HCT116 (cell line): ENCODE data around the gene TATDN2. TPM values are rescaled to one million over a fixed set of nuclear protein-coding genes. Genes with fewer than 3 reads are reported as not detected.

Experiments
- ATAC-seq: fragments of 200-7000 bp; cut with Tn5 transposase; 2 replicates; pipeline ENCODE4 v1.9.1; 2020; ENCODE audit warnings: mild to moderate bottlenecking, moderate library complexity
- BruUV-seq: library from RNA; stranded (reverse); fragments of 400-500 nt; replicated peaks from 2 replicates; lab custom pipeline; 2021; lab: Mats Ljungman, UMichigan
- CTCF ChIA-PET: fragments of 300-600 bp; sonication (Branson Sonifier 250); formaldehyde crosslinking; loops from one replicate; lab custom pipeline; 2021; ENCODE audit warnings: antibody characterized with exemption; lab: Charles Lee
- POLR2A ChIA-PET: fragments of 300-600, 350-600 bp; sonication (Branson Sonifier 250); formaldehyde crosslinking; loops from one replicate; lab custom pipeline; 2021; ENCODE audit warnings: antibody characterized with exemption; lab: Charles Lee
- RAD21 ChIA-PET, 2 experiments: fragments of 300-600 bp; sonication (Branson Sonifier 250); formaldehyde crosslinking; loops; one replicate each; lab custom pipeline; 2023; ENCODE audit warnings: low total read pairs in 2 of 2; ENCODE audit not compliant: uncharacterized antibody in 2 of 2, unreplicated experiment in 2 of 2, low non-redundant PET in 1 of 2; lab: Charles Lee
- DNase-seq: peaks from one replicate; pipeline ENCODE4 v3.0.0-alpha.2; 2010; ENCODE audit warnings: low read depth, low spot score
- H2AFZ ChIP-seq: fragments of 200-600 bp; shearing (Covaris generic), sonication (generic); 2 replicates; pipeline ENCODE4 v1.6.1; 2017; ENCODE audit warnings: low read depth, mixed run types, mixed read lengths, antibody characterized with exemption, low read length; ENCODE audit not compliant: poor library complexity, severe bottlenecking
- H3K27ac ChIP-seq: 2 replicates; pipeline ENCODE4 v1.5.1; 2012; ENCODE audit warnings: low read depth, low read length
- H3K27me3 ChIP-seq: fragments of 200-600 bp; sonication (generic); 2 replicates; pipeline ENCODE4 v1.6.1; 2016; ENCODE audit warnings: mixed run types, low read length, mixed read lengths; ENCODE audit not compliant: insufficient read depth
- H3K36me3 ChIP-seq, 2 experiments: fragments of 200-500 bp in 1 of 2; fragments of 200-600 bp in 1 of 2; sonication (Bioruptor generic) in 1 of 2; sonication (generic) in 1 of 2; 2 replicates each; pipeline versions ENCODE4 v1.5.1 to v1.6.1; 2014 to 2016; ENCODE audit warnings: low read length in 2 of 2, inconsistent platforms in 1 of 2, mixed read lengths in 1 of 2, mixed run types in 1 of 2; ENCODE audit not compliant: insufficient read depth in 2 of 2, control insufficient read depth in 1 of 2
- H3K4me1 ChIP-seq, 2 experiments: fragments of 200-600 bp in 1 of 2; sonication (generic) in 1 of 2; 2 replicates each; pipeline versions ENCODE4 v1.5.1 to v1.6.1; 2012 to 2017; ENCODE audit warnings: low read length in 2 of 2, inconsistent platforms in 1 of 2, mild to moderate bottlenecking in 1 of 2, mixed read lengths in 1 of 2, mixed run types in 1 of 2, moderate library complexity in 1 of 2; ENCODE audit not compliant: insufficient read depth in 2 of 2, control insufficient read depth in 1 of 2
- H3K4me2 ChIP-seq: fragments of 200-600 bp; sonication (generic); 2 replicates; pipeline ENCODE4 v1.6.1; 2017; ENCODE audit warnings: mixed run types, low read length, mixed read lengths
- H3K4me3 ChIP-seq, 2 experiments: fragments of 200-600 bp in 1 of 2; sonication (generic) in 1 of 2; replicated peaks in 1 of 2; 2 replicates each; pipeline ENCODE4 v1.5.1; 2011 to 2016; ENCODE audit warnings: low read length in 2 of 2, control low read depth in 1 of 2, low read depth in 1 of 2, mild to moderate bottlenecking in 1 of 2, mixed read lengths in 1 of 2, mixed run types in 1 of 2
- H3K79me2 ChIP-seq: fragments of 200-600 bp; sonication (generic); 2 replicates; pipeline ENCODE4 v1.6.1; 2017; ENCODE audit warnings: mild to moderate bottlenecking, mixed run types, low read length, moderate library complexity, mixed read lengths; ENCODE audit not compliant: insufficient read depth
- H3K9ac ChIP-seq: fragments of 200-600 bp; sonication (generic); 2 replicates; pipeline ENCODE4 v1.6.1; 2016; ENCODE audit warnings: low read length, mixed read lengths
- H3K9me2 ChIP-seq: fragments of 200-600 bp; sonication (generic), shearing (Covaris generic); 2 replicates; pipeline ENCODE4 v1.6.1; 2017; ENCODE audit warnings: mixed run types, mild to moderate bottlenecking, moderate library complexity; ENCODE audit not compliant: insufficient read depth
- H3K9me3 ChIP-seq, 2 experiments: fragments of 200-500 bp in 1 of 2; fragments of 200-600 bp in 1 of 2; sonication (Bioruptor generic) in 1 of 2; sonication (generic) in 1 of 2; 2 replicates each; pipeline ENCODE4 v1.6.1; 2014 to 2017; ENCODE audit warnings: low read length in 2 of 2, mixed read lengths in 2 of 2, inconsistent platforms in 1 of 2, low read depth in 1 of 2, mild to moderate bottlenecking in 1 of 2, mixed run types in 1 of 2, moderate library complexity in 1 of 2; ENCODE audit not compliant: control insufficient read depth in 1 of 2, insufficient read depth in 1 of 2
- H4K20me1 ChIP-seq: fragments of 200-600 bp; sonication (generic), shearing (Covaris generic); 2 replicates; pipeline ENCODE4 v1.6.1; 2017; ENCODE audit warnings: mixed run types, mild to moderate bottlenecking, moderate library complexity; ENCODE audit not compliant: insufficient read depth
- ATF3 ChIP-seq: IDR thresholded peaks from 2 replicates; pipeline ENCODE4 v1.6.1; 2012
- CEBPB ChIP-seq: IDR thresholded peaks from 2 replicates; pipeline ENCODE4 v1.6.1; 2012; ENCODE audit warnings: low read depth
- ELF1 ChIP-seq: IDR thresholded peaks from 2 replicates; pipeline ENCODE4 v1.6.1; 2012; ENCODE audit warnings: low read depth, borderline replicate concordance
- EZH2 ChIP-seq: fragments of 200-600 bp; sonication (generic); IDR thresholded peaks from 2 replicates; pipeline ENCODE4 v1.6.1; 2017; ENCODE audit warnings: antibody characterized with exemption, mixed run types
- EZH2phosphoT487 ChIP-seq: fragments of 200-600 bp; IDR thresholded peaks from 2 replicates; pipeline ENCODE4 v1.6.1; 2018; ENCODE audit warnings: antibody characterized with exemption, borderline replicate concordance
- FOSL1 ChIP-seq: IDR thresholded peaks from 2 replicates; pipeline ENCODE4 v1.6.1; 2012; ENCODE audit warnings: low read depth
- JUND ChIP-seq: IDR thresholded peaks from 2 replicates; pipeline ENCODE4 v1.6.1; 2012
- POLR2AphosphoS5 ChIP-seq: IDR thresholded peaks from 2 replicates; pipeline ENCODE4 v1.6.1; 2011; ENCODE audit warnings: mild to moderate bottlenecking, low read depth, low read length, moderate library complexity
- SIN3A ChIP-seq: IDR thresholded peaks from 2 replicates; pipeline ENCODE4 v1.6.1; 2012; ENCODE audit warnings: low read depth
- SP1 ChIP-seq: IDR thresholded peaks from 2 replicates; pipeline ENCODE4 v1.6.1; 2012; ENCODE audit warnings: low read depth
- TCF7L2 ChIP-seq: IDR thresholded peaks from 2 replicates; pipeline ENCODE4 v1.7.0; 2011; ENCODE audit warnings: borderline replicate concordance, inconsistent platforms; ENCODE audit not compliant: insufficient read depth, insufficient read length; ENCODE audit errors: extremely low read depth
- YY1 ChIP-seq: IDR thresholded peaks from 2 replicates; pipeline ENCODE4 v1.6.1; 2011; ENCODE audit warnings: low read length, low read depth, moderate library complexity, mild to moderate bottlenecking; ENCODE audit not compliant: insufficient replicate concordance; ENCODE audit errors: extremely low read depth
- ZFX ChIP-seq: fragments of 450-650 bp; IDR thresholded peaks from 2 replicates; pipeline ENCODE4 v1.6.1; 2017
- ZNF274 ChIP-seq: fragments of 200-500 bp; sonication (Bioruptor generic); IDR thresholded peaks from 2 replicates; pipeline ENCODE4 v1.6.1; 2014; ENCODE audit warnings: mild to moderate bottlenecking, low read depth, low read length, inconsistent platforms
- intact Hi-C: fragments of 100-400 bp; cut with micrococcal nuclease; formaldehyde crosslinking; loops from 2 replicates; pipeline ENCODE4 v1.10.0; 2022
- total RNA-seq: library from RNA; stranded (reverse); gene quantifications from one replicate; pipeline ENCODE4 v1.2.1, GENCODE V29; 2021; ENCODE audit not compliant: unreplicated experiment
- TF ChIP-seq, protein P1 (sequence below): IDR thresholded peaks from 2 replicates; pipeline ENCODE4 v1.6.1; 2012

Gene TATDN2
- total RNA-seq, 1 experiment from 2014 or later, result 26.8 TPM

- TF ChIP-seq ZNF274 (no peak), ATF3 (no peak), ZFX (peak; percentile 98), SIN3A (peak; percentile 64; the same call in 1 of the 2 replicates), JUND (no peak), ELF1 (no peak), FOSL1 (no peak), SP1 (peak; percentile 87)
Measured at GRCh38 chr3:10248184-10248983, at the start of gene TATDN2 (continued).

- TF ChIP-seq FOSL1 (no peak), ZFX (no peak), CEBPB (no peak), SIN3A (no peak), POLR2AphosphoS5 (no peak), YY1 (no peak), SP1 (no peak), EZH2phosphoT487 (no peak), TCF7L2 (no peak), JUND (no peak), EZH2 (no peak)
- TF ChIP-seq, protein P1, sequence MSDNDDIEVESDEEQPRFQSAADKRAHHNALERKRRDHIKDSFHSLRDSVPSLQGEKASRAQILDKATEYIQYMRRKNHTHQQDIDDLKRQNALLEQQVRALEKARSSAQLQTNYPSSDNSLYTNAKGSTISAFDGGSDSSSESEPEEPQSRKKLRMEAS, result no peak
- Histone ChIP-seq H3K9me3 (no peaks in the 10 kb centered on the region), H3K27ac (no peak overlapping the region), H3K9ac (0 out of 2 replicates have a peak overlapping the region, but pooled peaks have one; percentile 5), H3K36me3 (no peaks in the 10 kb centered on the region), H3K4me3 (no peak overlapping the region), H3K79me2 (no peaks in the 10 kb centered on the region), H4K20me1 (no peaks in the 10 kb centered on the region), H3K9me2 (no peaks in the 10 kb centered on the region), H3K4me1 (peaks cover 17 to 32% of the 10 kb centered on the region in 2 experiments), H3K4me2 (peak overlapping the region; percentile 32), H2AFZ (no peak overlapping the region), H3K27me3 (no peaks in the 10 kb centered on the region)
- intact Hi-C loops, result no loop called here
- DNase-seq (no peak), ATAC-seq (peak; percentile 46; the same call in 1 of the 2 replicates)
- ChIA-PET POLR2A (no interaction called here), RAD21 (no interaction called here), CTCF (no interaction called here)
- no TSS peak for BruUV-seq
Measured at GRCh38 chr3:10198761-10199649, 49.3 kb upstream of the TATDN2 start.
